CD4-positive, alpha-beta T cell (primary cell): ENCODE results near the gene RCOR1. TPM values are rescaled to one million over a fixed set of nuclear protein-coding genes. Genes with fewer than 3 reads are reported as not detected.

Experiments
- ATAC-seq: fragments of 200-7000 bp; cut with Tn5 transposase; one replicate; pipeline ENCODE4 v1.10.0; 2022; ENCODE audit warnings: mild to moderate bottlenecking; ENCODE audit not compliant: poor library complexity
- CTCF ChIA-PET: fragments of 350-600 bp; sonication (Branson Sonifier 250); formaldehyde crosslinking; loops from one replicate; lab custom pipeline; 2021; ENCODE audit warnings: antibody characterized with exemption, inconsistent platforms; lab: Charles Lee
- POLR2A ChIA-PET: fragments of 350-600 bp; sonication (Branson Sonifier 250); formaldehyde crosslinking; loops from one replicate; lab custom pipeline; 2021; ENCODE audit warnings: antibody characterized with exemption, inconsistent platforms; lab: Charles Lee
- DNase-seq, 14 experiments: peaks; one replicate each; pipeline ENCODE4 v3.0.0-alpha.2; 2013 to 2020; ENCODE audit warnings: mixed read lengths in 2 of 14
- H3K27ac ChIP-seq, 2 donors: one replicate each; pipeline versions ENCODE4 v1.5.1 to v1.7.0; 2013; ENCODE audit warnings: low read length in 2 of 2, low read depth in 1 of 2, mild to moderate bottlenecking in 1 of 2
- H3K27me3 ChIP-seq, 2 experiments: 1 replicate in 1 of 2; 2 replicates in 1 of 2; pipeline versions ENCODE4 v1.6.1 to v1.7.0; 2013; ENCODE audit warnings: low read length in 2 of 2, control low read depth in 1 of 2, mild to moderate bottlenecking in 1 of 2, moderate library complexity in 1 of 2; ENCODE audit not compliant: insufficient read depth in 2 of 2, control insufficient read depth in 1 of 2
- H3K36me3 ChIP-seq: one replicate; pipeline ENCODE4 v1.6.1; 2013; ENCODE audit warnings: low read length, control low read depth; ENCODE audit not compliant: insufficient read depth
- H3K4me1 ChIP-seq: one replicate; pipeline ENCODE4 v1.6.1; 2013; ENCODE audit warnings: low read length, control low read depth; ENCODE audit not compliant: insufficient read depth
- H3K4me3 ChIP-seq: one replicate; pipeline ENCODE4 v1.5.1; 2013; ENCODE audit warnings: mild to moderate bottlenecking, low read length, moderate library complexity
- H3K9me3 ChIP-seq, 2 experiments: 1 replicate in 1 of 2; 2 replicates in 1 of 2; pipeline versions ENCODE4 v1.6.1 to v1.7.0; 2013; ENCODE audit warnings: low read length in 2 of 2, mild to moderate bottlenecking in 2 of 2, control low read depth in 1 of 2, moderate library complexity in 1 of 2; ENCODE audit not compliant: control insufficient read depth in 1 of 2, insufficient read depth in 1 of 2
- H3K27ac Mint-ChIP-seq: one replicate; pipeline ENCODE4 v1.8.0; 2020; ENCODE audit warnings: mixed read lengths
- H3K27me3 Mint-ChIP-seq: one replicate; pipeline ENCODE4 v1.8.0; 2021; ENCODE audit warnings: mixed read lengths
- H3K36me3 Mint-ChIP-seq: one replicate; pipeline ENCODE4 v1.8.0; 2021; ENCODE audit warnings: low read depth, mixed read lengths
- H3K4me1 Mint-ChIP-seq: one replicate; pipeline ENCODE4 v1.8.0; 2021; ENCODE audit warnings: low read depth, mixed read lengths
- H3K4me3 Mint-ChIP-seq: one replicate; pipeline ENCODE4 v1.8.0; 2020; ENCODE audit warnings: mild to moderate bottlenecking, mixed read lengths
- H3K9me3 Mint-ChIP-seq: one replicate; pipeline ENCODE4 v1.8.0; 2020; ENCODE audit warnings: mixed read lengths
- CTCF ChIP-seq: fragments of 200-600 bp; IDR thresholded peaks from one replicate; pipeline ENCODE4 v1.8.0; 2022; ENCODE audit warnings: antibody characterized with exemption, mild to moderate bottlenecking
- intact Hi-C, 2 experiments: fragments of 100-400 bp; cut with DNase I in 1 of 2; cut with micrococcal nuclease in 1 of 2; formaldehyde crosslinking; loops; one replicate each; pipeline versions ENCODE4 v1.15.1 to v1.9.0; 2023 to 2025; cut with DNase I, micrococcal nuclease
- polyA plus RNA-seq, 2 donors: library from polyadenylated mRNA; unstranded; fragments of 120-200 nt; gene quantifications; one replicate each; pipeline ENCODE4 v1.2.1, GENCODE V29; 2013
- total RNA-seq, 174 experiments: library from RNA in 2 of 174; stranded (reverse) in 2 of 174; gene quantifications; one replicate each; pipeline ENCODE4 v1.2.3 and lab custom pipeline; 2021 to 2026

The RCOR1 gene
- 10 to 100 TPM; 20.5 to 23.1 TPM for total RNA-seq
- polyA plus RNA-seq (2013, experiment 1 of 2), result 13.8 TPM
- 15.3 TPM for polyA plus RNA-seq (2013, experiment 2 of 2)
- 23.8 to 190 (median 43.6) reads per million in 172 experiments for total RNA-seq (lab: John Stamatoyannopoulos, UW)

- intact Hi-C loops, result loop anchor here (1.0 to 10.0 kb wide), 11 partner anchors 67 to 803 kb away; partner anchors contain the start of genes AMN (in 1 of the 2), CINP (in 1 of the 2), TECPR2 (in 1 of the 2) and TRAF3 (in 1 of the 2)
- POLR2A ChIA-PET, result interaction anchor here (0.8 to 1.2 kb wide), 4 partner anchors 67 to 742 kb away, joined by 3 to 9 read pairs (median 4); partner anchors contain the start of genes ANKRD9 and EIF5
- CTCF ChIA-PET, result interaction anchor here (3.2 kb wide), 1 partner anchor 67 kb away, joined by 14 read pairs; no protein-coding TSS in a partner anchor
These were observed at the start of gene RCOR1 for GRCh38 chr14:102591944-102592762. RCOR1 (plus strand) TSS chr14:102592649; CDS start chr14:102592887, 238 bp downstream.

GRCh38 chr14:102544046-102544746, 48.3 kb upstream of the RCOR1 start:
- no peaks in the 10 kb centered on the region for H3K36me3 Mint-ChIP-seq
- H3K27me3 ChIP-seq, result peaks cover 22 to 24% of the 10 kb centered on the region in 2 experiments
- ChIA-PET CTCF (no interaction called here), POLR2A (no interaction called here)
- intact Hi-C loops, result no loop called here
- H3K27ac Mint-ChIP-seq, result no peak overlapping the region
- H3K4me1 Mint-ChIP-seq, result peaks cover 4% of the 10 kb centered on the region
- H3K4me1 ChIP-seq, result peaks cover 16% of the 10 kb centered on the region
- H3K9me3 ChIP-seq, result peaks cover 0 to 8% of the 10 kb centered on the region in 2 experiments
- no peaks in the 10 kb centered on the region for H3K36me3 ChIP-seq
- no peak overlapping the region for H3K27ac ChIP-seq
- no peak for DNase-seq
- no peak overlapping the region for H3K4me3 Mint-ChIP-seq
- H3K27me3 Mint-ChIP-seq, result peaks cover 43% of the 10 kb centered on the region
- ATAC-seq, result no peak
- H3K9me3 Mint-ChIP-seq, result no peaks in the 10 kb centered on the region
- no peak overlapping the region for H3K4me3 ChIP-seq
- TF ChIP-seq CTCF, result no peak

More at GRCh38 chr14:102591944-102592762, at the start of gene RCOR1:
- Histone ChIP-seq H3K4me1 (peaks cover 25% of the 10 kb centered on the region), H3K27ac (peak within 1 kb of the TSS; percentile 86 to 88), H3K27me3 (no peaks in the 10 kb centered on the region), H3K4me3 (peak within 1 kb of the TSS; percentile 77), H3K9me3 (no peaks in the 10 kb centered on the region), H3K36me3 (no peaks in the 10 kb centered on the region)
- Mint-ChIP-seq H3K4me1 (peaks cover 30% of the 10 kb centered on the region), H3K9me3 (no peaks in the 10 kb centered on the region), H3K27ac (peak within 1 kb of the TSS; percentile 95), H3K4me3 (peak within 1 kb of the TSS; percentile 99), H3K27me3 (no peaks in the 10 kb centered on the region), H3K36me3 (peaks cover 16% of the 10 kb centered on the region)
- ATAC-seq, result peak; percentile 88
- peak; percentile 97 to 99 (median 98) for DNase-seq
- no peak for TF ChIP-seq CTCF

- H3K4me3 ChIP-seq, result peak overlapping the region; percentile 22
These were observed 47.5 kb upstream of the RCOR1 start for GRCh38 chr14:102544747-102545460.

More at GRCh38 chr14:102544747-102545460, 47.5 kb upstream of the RCOR1 start:
- Histone ChIP-seq H3K4me1 (peaks cover 16% of the 10 kb centered on the region), H3K36me3 (no peaks in the 10 kb centered on the region), H3K9me3 (peaks cover 0 to 8% of the 10 kb centered on the region in 2 experiments), H3K27ac (no peak overlapping the region), H3K27me3 (peaks cover 22 to 24% of the 10 kb centered on the region in 2 experiments)
- Mint-ChIP-seq H3K27me3 (peaks cover 43% of the 10 kb centered on the region), H3K9me3 (no peaks in the 10 kb centered on the region), H3K27ac (no peak overlapping the region), H3K4me1 (peaks cover 4% of the 10 kb centered on the region), H3K36me3 (no peaks in the 10 kb centered on the region), H3K4me3 (peak overlapping the region; percentile 52)
- peak in 6 of 14 experiments; percentile 8 to 48 (median 30) for DNase-seq
- no peak for TF ChIP-seq CTCF
- ChIA-PET POLR2A (no interaction called here), CTCF (no interaction called here)
- ATAC-seq, result peak; percentile 67
- intact Hi-C loops, result no loop called here
